Right renal cortex interstitium (tissue), 3 donors: ENCODE data around the gene PLXNA4. TPM values are rescaled to one million over a fixed set of nuclear protein-coding genes. Genes with fewer than 3 reads are reported as not detected.
"Not testable (repeated sequence)": the region's sequence is repeated elsewhere in the genome, so short reads cannot be mapped to it uniquely, and the experiment has no call there.

Source experiments
- DNase-seq, 3 donors: peaks; one replicate each; pipeline ENCODE4 v3.0.0-alpha.2; 2013; ENCODE audit warnings: low read depth in 3 of 3, low spot score in 2 of 3
- polyA plus RNA-seq, 3 donors: library from polyadenylated mRNA; unstranded; fragments of 120-200 nt; gene quantifications; one replicate each; pipeline ENCODE4 v1.2.1, GENCODE V29; 2013; ENCODE audit not compliant: insufficient read length in 3 of 3

Gene PLXNA4
- polyA plus RNA-seq, 3 donors = 11.8 to 14.5 (median 13.5) TPM

GRCh38 chr7:132191418-132191817, 384.9 kb downstream of the PLXNA4 start:
- DNase-seq = no peak

GRCh38 chr7:132190683-132191082, 385.6 kb downstream of the PLXNA4 start:
- no peak for DNase-seq

GRCh38 chr7:132189881-132190280, 386.4 kb downstream of the PLXNA4 start:
- no peak for DNase-seq

GRCh38 chr7:132187869-132188789, 388.1 kb downstream of the PLXNA4 start:
- no peak for DNase-seq

- DNase-seq = no peak
These were observed 388.9 kb downstream of the PLXNA4 start for GRCh38 chr7:132187391-132187790.

- DNase-seq = no peak
These were observed 391.1 kb downstream of the PLXNA4 start for GRCh38 chr7:132185150-132185549.

GRCh38 chr7:132183781-132184380, 392.4 kb downstream of the PLXNA4 start:
- DNase-seq = no peak

GRCh38 chr7:132182992-132183391, 393.3 kb downstream of the PLXNA4 start:
- DNase-seq = no peak

GRCh38 chr7:132181946-132182685, 394.2 kb downstream of the PLXNA4 start:
- DNase-seq = no peak

GRCh38 chr7:132181371-132181770, 394.9 kb downstream of the PLXNA4 start:
- no peak for DNase-seq

- no peak for DNase-seq
These were observed 395.8 kb downstream of the PLXNA4 start for GRCh38 chr7:132180481-132180880.

GRCh38 chr7:132179681-132180080, 396.6 kb downstream of the PLXNA4 start:
- no peak for DNase-seq

GRCh38 chr7:132179080-132179430, 397.2 kb downstream of the PLXNA4 start:
- DNase-seq = no peak

- not testable (repeated sequence) for DNase-seq
These were observed 397.7 kb downstream of the PLXNA4 start for GRCh38 chr7:132178402-132179079.

- no peak for DNase-seq
These were observed 398.4 kb downstream of the PLXNA4 start for GRCh38 chr7:132177708-132178401.

- no peak for DNase-seq
These were observed 399.6 kb downstream of the PLXNA4 start for GRCh38 chr7:132176719-132177118.

- DNase-seq = no peak
These were observed 405.1 kb downstream of the PLXNA4 start for GRCh38 chr7:132171130-132171576.

GRCh38 chr7:132169730-132170129, 406.5 kb downstream of the PLXNA4 start:
- no peak for DNase-seq

GRCh38 chr7:132168239-132168638, 408.0 kb downstream of the PLXNA4 start:
- DNase-seq = no peak

GRCh38 chr7:132165695-132166094, 410.6 kb downstream of the PLXNA4 start:
- not testable (repeated sequence) for DNase-seq
